ENCODE data around the gene PGP.

PGP gene

GRCh38 chr16:2165861-2166260 lies 48.8 kb downstream of the PGP start:
- DNase-seq (ENCODE audit: low spot score), result no peak

DNA sequence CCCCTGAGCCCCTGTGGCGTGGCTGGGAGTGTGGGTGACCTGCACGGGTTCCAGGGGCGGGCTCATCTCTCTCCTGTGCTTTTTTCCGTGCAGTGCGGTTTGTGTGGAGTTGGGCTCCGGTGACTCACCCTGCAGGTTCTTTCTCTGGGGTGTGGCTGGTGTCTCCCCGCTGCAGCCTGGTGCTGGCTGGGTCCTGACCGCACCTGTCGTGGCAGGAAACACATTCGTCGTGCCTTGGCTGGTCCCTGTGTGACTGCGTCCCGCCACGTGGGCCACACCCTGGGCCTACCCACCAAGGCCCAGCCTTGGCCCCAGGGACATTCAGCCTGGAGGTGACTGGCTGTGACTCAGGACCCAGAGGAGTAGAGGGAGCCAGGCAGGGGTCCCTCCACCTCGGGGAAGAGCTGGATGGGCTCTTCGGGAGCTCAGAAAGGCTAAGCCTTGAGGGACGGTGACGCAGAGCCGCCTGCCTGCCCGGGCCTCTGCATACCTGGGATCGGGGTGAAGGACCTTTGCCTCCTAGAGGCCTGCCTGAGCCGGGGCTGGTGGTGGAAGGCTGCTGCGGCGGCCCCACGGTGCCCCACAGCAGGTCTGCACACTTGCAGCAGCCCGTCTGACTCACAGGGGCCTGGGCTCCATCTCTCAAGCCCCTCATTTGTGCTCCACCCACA lies 51.3 kb downstream of the PGP start:
- no peak for DNase-seq (ENCODE audit: low spot score)

- no peak for DNase-seq (ENCODE audit: low spot score)
These were observed 51.9 kb downstream of the PGP start for GRCh38 chr16:2162676-2163118.

- DNase-seq (ENCODE audit: low spot score), result no peak
These were observed 52.7 kb downstream of the PGP start for GRCh38 chr16:2161911-2162310.
